ENCODE measurements around the gene TSC1. TPM values are rescaled to one million over a fixed set of nuclear protein-coding genes. Genes with fewer than 3 reads are reported as not detected.

The TSC1 gene
- total and polyA plus RNA-seq, 10 of the 15 experiments (the other 5 are each of a cell fraction or from before 2014, with no cell fraction given), result 4.0 to 48.0 (median 14.9) TPM

DNA sequence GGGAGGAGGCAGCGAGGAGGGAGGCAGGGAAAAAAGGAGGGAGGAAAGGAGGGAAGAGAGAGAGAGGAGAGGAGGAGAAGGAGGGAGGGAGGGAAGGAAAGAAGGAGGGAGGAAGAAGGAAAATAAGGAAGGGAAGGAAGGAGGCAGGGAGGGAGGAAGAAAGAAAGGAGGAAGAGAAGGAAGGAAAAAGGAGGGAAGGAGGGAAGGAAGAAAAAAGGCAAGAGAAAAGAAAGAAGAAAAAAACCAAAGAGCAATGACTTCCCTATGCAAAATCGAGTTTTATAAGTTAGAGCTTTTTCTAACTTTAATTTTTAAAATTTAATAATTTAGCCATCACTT lies 33.7 kb upstream of the TSC1 start:
- no peak overlapping the region for H3K4me2 ChIP-seq (ENCODE audit: control insufficient read depth, insufficient read depth)
- intact Hi-C loops (cut with micrococcal nuclease; ENCODE audit: unreplicated experiment), result loop anchor here (10.0 kb wide), 1 partner anchor 173 kb away; no protein-coding TSS in a partner anchor
- H4K20me1 ChIP-seq (ENCODE audit: control insufficient read depth, insufficient read depth), result no peaks in the 10 kb centered on the region
- peaks cover 6% of the 10 kb centered on the region in 2 experiments; a peak in 1 of 4 replicates for H3K27me3 ChIP-seq (replicated peaks in 1 of 2; ENCODE audit: control insufficient read depth in 2 of 2, insufficient read depth in 2 of 2, low read length in 1 of 2)
- no TSS peak for BruUV-seq (replicated peaks)
- ChIA-PET POLR2A (no interaction called here), CTCF (interaction anchor here (0.6 to 2.9 kb wide), 16 partner anchors 13 to 1297 kb away, joined by 3 to 16 read pairs (median 4); no protein-coding TSS in a partner anchor), RAD21 (ENCODE audit: unreplicated experiment) (interaction anchor here (0.7 to 1.8 kb wide), 5 partner anchors 28 to 524 kb away, joined by 3 to 5 read pairs (median 5); partner anchors contain the start of gene CACFD1), SMC1A (ENCODE audit: uncharacterized antibody, unreplicated experiment) (interaction anchor here (0.9 to 1.6 kb wide), 4 partner anchors 13 to 76 kb away, joined by 3 to 6 read pairs (median 3); no protein-coding TSS in a partner anchor)
- no peak overlapping the region for H3K4me3 ChIP-seq
- WGBS (ENCODE audit: insufficient coverage, insufficient replicate concordance, low lambda C conversion rate, missing lambda C conversion rate), result 0% methylated on average over 1 of the region's 2 CpGs
- no peak overlapping the region for H2AFZ ChIP-seq (ENCODE audit: control insufficient read depth, low read depth, low read length)
- DNase-seq (ENCODE audit: low read depth, low spot score) (no peak), ATAC-seq (no peak), FAIRE-seq (no peak)
- no peak overlapping the region for H3K27ac ChIP-seq (ENCODE audit: control insufficient read depth, insufficient read depth)
- in situ Hi-C loops (cut with MboI), result no loop called here
- no peaks in the 10 kb centered on the region; the same call in 2 of the 3 replicates for H3K9me3 ChIP-seq (replicated peaks; ENCODE audit: control insufficient read depth, insufficient read depth, low read length)
- no peaks in the 10 kb centered on the region for H3K79me2 ChIP-seq (ENCODE audit: control insufficient read depth, insufficient read depth, low read length)
- no peak overlapping the region for H3K9ac ChIP-seq (ENCODE audit: control insufficient read depth, insufficient read depth, low read length)
- H3K36me3 ChIP-seq (ENCODE audit: control insufficient read depth in 2 of 2, insufficient read depth in 2 of 2, low read length in 1 of 2), result no peaks in the 10 kb centered on the region
- no peaks in the 10 kb centered on the region for H3K4me1 ChIP-seq (ENCODE audit: control insufficient read depth, insufficient read depth, low read length)
- TF ChIP-seq ZBED1 (IDR thresholded peaks at IDR 0.05; ENCODE audit: borderline replicate concordance) (no peak), ZNF622 (IDR thresholded peaks at IDR 0.05) (no peak), SRF (IDR thresholded peaks at IDR 0.05; ENCODE audit: low read depth in 2 of 2, low read length in 2 of 2) (no peak), MTA3 (IDR thresholded peaks at IDR 0.05; ENCODE audit: borderline replicate concordance, low read length) (no peak), TBL1XR1 (IDR thresholded peaks at IDR 0.05; ENCODE audit: low read depth, low read length) (no peak), SIX5 (IDR thresholded peaks at IDR 0.05; ENCODE audit: low read depth, low read length, severe bottlenecking) (no peak), CBX3 (IDR thresholded peaks at IDR 0.05; ENCODE audit: borderline replicate concordance, low read depth) (no peak), YY1 (IDR thresholded peaks at IDR 0.05; ENCODE audit: low read depth, low read length) (no peak), GABPA (IDR thresholded peaks at IDR 0.05; ENCODE audit: low read depth) (no peak)
- TF ChIP-seq, protein P1, sequence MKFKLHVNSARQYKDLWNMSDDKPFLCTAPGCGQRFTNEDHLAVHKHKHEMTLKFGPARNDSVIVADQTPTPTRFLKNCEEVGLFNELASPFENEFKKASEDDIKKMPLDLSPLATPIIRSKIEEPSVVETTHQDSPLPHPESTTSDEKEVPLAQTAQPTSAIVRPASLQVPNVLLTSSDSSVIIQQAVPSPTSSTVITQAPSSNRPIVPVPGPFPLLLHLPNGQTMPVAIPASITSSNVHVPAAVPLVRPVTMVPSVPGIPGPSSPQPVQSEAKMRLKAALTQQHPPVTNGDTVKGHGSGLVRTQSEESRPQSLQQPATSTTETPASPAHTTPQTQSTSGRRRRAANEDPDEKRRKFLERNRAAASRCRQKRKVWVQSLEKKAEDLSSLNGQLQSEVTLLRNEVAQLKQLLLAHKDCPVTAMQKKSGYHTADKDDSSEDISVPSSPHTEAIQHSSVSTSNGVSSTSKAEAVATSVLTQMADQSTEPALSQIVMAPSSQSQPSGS (IDR thresholded peaks at IDR 0.05; ENCODE audit: low read length), result no peak
- TF ChIP-seq, protein P2, sequence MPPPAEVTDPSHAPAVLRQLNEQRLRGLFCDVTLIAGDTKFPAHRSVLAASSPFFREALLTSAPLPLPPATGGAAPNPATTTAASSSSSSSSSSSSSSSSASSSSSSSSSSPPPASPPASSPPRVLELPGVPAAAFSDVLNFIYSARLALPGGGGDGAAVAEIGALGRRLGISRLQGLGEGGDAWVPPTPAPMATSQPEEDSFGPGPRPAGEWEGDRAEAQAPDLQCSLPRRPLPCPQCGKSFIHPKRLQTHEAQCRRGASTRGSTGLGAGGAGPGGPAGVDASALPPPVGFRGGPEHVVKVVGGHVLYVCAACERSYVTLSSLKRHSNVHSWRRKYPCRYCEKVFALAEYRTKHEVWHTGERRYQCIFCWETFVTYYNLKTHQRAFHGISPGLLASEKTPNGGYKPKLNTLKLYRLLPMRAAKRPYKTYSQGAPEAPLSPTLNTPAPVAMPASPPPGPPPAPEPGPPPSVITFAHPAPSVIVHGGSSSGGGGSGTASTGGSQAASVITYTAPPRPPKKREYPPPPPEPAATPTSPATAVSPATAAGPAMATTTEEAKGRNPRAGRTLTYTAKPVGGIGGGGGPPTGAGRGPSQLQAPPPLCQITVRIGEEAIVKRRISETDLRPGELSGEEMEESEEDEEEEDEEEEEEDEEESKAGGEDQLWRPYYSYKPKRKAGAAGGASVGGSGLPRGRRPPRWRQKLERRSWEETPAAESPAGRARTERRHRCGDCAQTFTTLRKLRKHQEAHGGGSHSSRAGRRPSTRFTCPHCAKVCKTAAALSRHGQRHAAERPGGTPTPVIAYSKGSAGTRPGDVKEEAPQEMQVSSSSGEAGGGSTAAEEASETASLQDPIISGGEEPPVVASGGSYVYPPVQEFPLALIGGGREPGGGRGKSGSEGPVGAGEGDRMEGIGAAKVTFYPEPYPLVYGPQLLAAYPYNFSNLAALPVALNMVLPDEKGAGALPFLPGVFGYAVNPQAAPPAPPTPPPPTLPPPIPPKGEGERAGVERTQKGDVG (CRISPR knock-in tag; IDR thresholded peaks at IDR 0.05), result no peak
- TF ChIP-seq, protein P3, sequence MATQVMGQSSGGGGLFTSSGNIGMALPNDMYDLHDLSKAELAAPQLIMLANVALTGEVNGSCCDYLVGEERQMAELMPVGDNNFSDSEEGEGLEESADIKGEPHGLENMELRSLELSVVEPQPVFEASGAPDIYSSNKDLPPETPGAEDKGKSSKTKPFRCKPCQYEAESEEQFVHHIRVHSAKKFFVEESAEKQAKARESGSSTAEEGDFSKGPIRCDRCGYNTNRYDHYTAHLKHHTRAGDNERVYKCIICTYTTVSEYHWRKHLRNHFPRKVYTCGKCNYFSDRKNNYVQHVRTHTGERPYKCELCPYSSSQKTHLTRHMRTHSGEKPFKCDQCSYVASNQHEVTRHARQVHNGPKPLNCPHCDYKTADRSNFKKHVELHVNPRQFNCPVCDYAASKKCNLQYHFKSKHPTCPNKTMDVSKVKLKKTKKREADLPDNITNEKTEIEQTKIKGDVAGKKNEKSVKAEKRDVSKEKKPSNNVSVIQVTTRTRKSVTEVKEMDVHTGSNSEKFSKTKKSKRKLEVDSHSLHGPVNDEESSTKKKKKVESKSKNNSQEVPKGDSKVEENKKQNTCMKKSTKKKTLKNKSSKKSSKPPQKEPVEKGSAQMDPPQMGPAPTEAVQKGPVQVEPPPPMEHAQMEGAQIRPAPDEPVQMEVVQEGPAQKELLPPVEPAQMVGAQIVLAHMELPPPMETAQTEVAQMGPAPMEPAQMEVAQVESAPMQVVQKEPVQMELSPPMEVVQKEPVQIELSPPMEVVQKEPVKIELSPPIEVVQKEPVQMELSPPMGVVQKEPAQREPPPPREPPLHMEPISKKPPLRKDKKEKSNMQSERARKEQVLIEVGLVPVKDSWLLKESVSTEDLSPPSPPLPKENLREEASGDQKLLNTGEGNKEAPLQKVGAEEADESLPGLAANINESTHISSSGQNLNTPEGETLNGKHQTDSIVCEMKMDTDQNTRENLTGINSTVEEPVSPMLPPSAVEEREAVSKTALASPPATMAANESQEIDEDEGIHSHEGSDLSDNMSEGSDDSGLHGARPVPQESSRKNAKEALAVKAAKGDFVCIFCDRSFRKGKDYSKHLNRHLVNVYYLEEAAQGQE (IDR thresholded peaks at IDR 0.05; ENCODE audit: low read depth, low read length), result no peak
- TF ChIP-seq, protein P4, sequence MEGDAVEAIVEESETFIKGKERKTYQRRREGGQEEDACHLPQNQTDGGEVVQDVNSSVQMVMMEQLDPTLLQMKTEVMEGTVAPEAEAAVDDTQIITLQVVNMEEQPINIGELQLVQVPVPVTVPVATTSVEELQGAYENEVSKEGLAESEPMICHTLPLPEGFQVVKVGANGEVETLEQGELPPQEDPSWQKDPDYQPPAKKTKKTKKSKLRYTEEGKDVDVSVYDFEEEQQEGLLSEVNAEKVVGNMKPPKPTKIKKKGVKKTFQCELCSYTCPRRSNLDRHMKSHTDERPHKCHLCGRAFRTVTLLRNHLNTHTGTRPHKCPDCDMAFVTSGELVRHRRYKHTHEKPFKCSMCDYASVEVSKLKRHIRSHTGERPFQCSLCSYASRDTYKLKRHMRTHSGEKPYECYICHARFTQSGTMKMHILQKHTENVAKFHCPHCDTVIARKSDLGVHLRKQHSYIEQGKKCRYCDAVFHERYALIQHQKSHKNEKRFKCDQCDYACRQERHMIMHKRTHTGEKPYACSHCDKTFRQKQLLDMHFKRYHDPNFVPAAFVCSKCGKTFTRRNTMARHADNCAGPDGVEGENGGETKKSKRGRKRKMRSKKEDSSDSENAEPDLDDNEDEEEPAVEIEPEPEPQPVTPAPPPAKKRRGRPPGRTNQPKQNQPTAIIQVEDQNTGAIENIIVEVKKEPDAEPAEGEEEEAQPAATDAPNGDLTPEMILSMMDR (IDR thresholded peaks at IDR 0.05 in 2 of 3, conservative IDR thresholded peaks at IDR 0.05 in 1 of 3; ENCODE audit: control insufficient read depth in 2 of 3, extremely low read depth in 1 of 3, insufficient read depth in 1 of 3, low read depth in 3 of 3, low read length in 3 of 3), result no peak
